ENCODE measurements around the gene KRTAP4-12. TPM values are rescaled to one million over a fixed set of nuclear protein-coding genes. Genes with fewer than 3 reads are reported as not detected.
A peak's percentile ranks its signal among the peaks of the same experiment; 100 is the strongest.

Gene KRTAP4-12
- total and polyA plus RNA-seq, 2 donors (not counting 1 experiment from before 2014, with no cell fraction given), result 0.12 TPM; not detected in 1

- POLR2A ChIA-PET, result no interaction called here
- H4K20me1 ChIP-seq (ENCODE audit: control insufficient read depth, insufficient read depth, low read length, poor library complexity, severe bottlenecking), result no peaks in the 10 kb centered on the region
Measured at GRCh38 chr17:41116297-41116696, 7.7 kb downstream of the KRTAP4-12 start.

More at GRCh38 chr17:41116297-41116696, 7.7 kb downstream of the KRTAP4-12 start:
- ATAC-seq (ENCODE audit: low read depth) (peak; percentile 71), DNase-seq (peak; percentile 86)
- TF ChIP-seq EZH2 (IDR thresholded peaks at IDR 0.05; ENCODE audit: borderline replicate concordance, insufficient read depth, low read depth, low read length, poor library complexity, severe bottlenecking) (no peak), CTCF (IDR thresholded peaks at IDR 0.05) (no peak)
- Histone ChIP-seq H3K4me3 (ENCODE audit: control extremely low read depth in 1 of 5, extremely low read depth in 1 of 5, insufficient read depth in 1 of 5, low read depth in 2 of 5, low read length in 4 of 5) (no peak overlapping the region), H2AFZ (ENCODE audit: insufficient read depth, low read depth, low read length, poor library complexity, severe bottlenecking) (no peak overlapping the region), H3K4me2 (replicated peaks; ENCODE audit: low read depth, low read length, poor library complexity, severe bottlenecking) (peak overlapping the region; percentile 13), H3K27ac (ENCODE audit: low read length in 2 of 2) (peak overlapping the region; percentile 67 to 76), H3K9ac (ENCODE audit: low read length) (no peak overlapping the region), H3K36me3 (replicated peaks in 1 of 2; ENCODE audit: control extremely low read depth in 1 of 2, control insufficient read depth in 1 of 2, extremely low read depth in 1 of 2, insufficient read depth in 2 of 2, low read length in 1 of 2) (peaks cover 0 to 2% of the 10 kb centered on the region in 2 experiments), H3K27me3 (replicated peaks in 1 of 4; ENCODE audit: control extremely low read depth in 1 of 4, control insufficient read depth in 3 of 4, insufficient read depth in 4 of 4, low read length in 3 of 4) (no peaks in the 10 kb centered on the region), H3K4me1 (ENCODE audit: control insufficient read depth in 2 of 2, insufficient read depth in 2 of 2, low read length in 2 of 2) (peaks cover 47 to 55% of the 10 kb centered on the region in 2 donors), H3K9me3 (ENCODE audit: control extremely low read depth in 1 of 3, control insufficient read depth in 2 of 3, insufficient read depth in 1 of 3, low read length in 2 of 3) (peaks cover 0 to 8% (median 8%) of the 10 kb centered on the region in 3 donors), H3K79me2 (ENCODE audit: control insufficient read depth, insufficient read depth, low read length) (peaks cover 3% of the 10 kb centered on the region)
- H3K4me3 Mint-ChIP-seq, result peak overlapping the region; percentile 3
- H3K27me3 Mint-ChIP-seq, result peaks cover 3% of the 10 kb centered on the region
- CTCF ChIA-PET, result interaction anchor here (0.9 to 1.6 kb wide), 2 partner anchors 9 to 192 kb away, joined by 3 to 5 read pairs; no protein-coding TSS in a partner anchor
- no CpG with 5 or more reads among the region's 5 CpGs for WGBS (ENCODE audit: insufficient coverage)
- peaks cover 34% of the 10 kb centered on the region for H3K4me1 Mint-ChIP-seq
- H3K27ac Mint-ChIP-seq, result peak overlapping the region; percentile 69
- intact Hi-C loops (cut with micrococcal nuclease), result loop anchor here (5.0 kb wide), 1 partner anchor 61 kb away; the partner anchor contains the start of gene KRTAP4-2
- no peaks in the 10 kb centered on the region for H3K9me3 Mint-ChIP-seq (ENCODE audit: insufficient read depth)
